ENCODE results near the gene FNBP1L. TPM values are rescaled to one million over a fixed set of nuclear protein-coding genes. Genes with fewer than 3 reads are reported as not detected.
A peak's percentile ranks its signal among the peaks of the same experiment; 100 is the strongest.

The FNBP1L gene
- total RNA-seq, 1 donor from 2014 or later: 50.0 TPM

DNA sequence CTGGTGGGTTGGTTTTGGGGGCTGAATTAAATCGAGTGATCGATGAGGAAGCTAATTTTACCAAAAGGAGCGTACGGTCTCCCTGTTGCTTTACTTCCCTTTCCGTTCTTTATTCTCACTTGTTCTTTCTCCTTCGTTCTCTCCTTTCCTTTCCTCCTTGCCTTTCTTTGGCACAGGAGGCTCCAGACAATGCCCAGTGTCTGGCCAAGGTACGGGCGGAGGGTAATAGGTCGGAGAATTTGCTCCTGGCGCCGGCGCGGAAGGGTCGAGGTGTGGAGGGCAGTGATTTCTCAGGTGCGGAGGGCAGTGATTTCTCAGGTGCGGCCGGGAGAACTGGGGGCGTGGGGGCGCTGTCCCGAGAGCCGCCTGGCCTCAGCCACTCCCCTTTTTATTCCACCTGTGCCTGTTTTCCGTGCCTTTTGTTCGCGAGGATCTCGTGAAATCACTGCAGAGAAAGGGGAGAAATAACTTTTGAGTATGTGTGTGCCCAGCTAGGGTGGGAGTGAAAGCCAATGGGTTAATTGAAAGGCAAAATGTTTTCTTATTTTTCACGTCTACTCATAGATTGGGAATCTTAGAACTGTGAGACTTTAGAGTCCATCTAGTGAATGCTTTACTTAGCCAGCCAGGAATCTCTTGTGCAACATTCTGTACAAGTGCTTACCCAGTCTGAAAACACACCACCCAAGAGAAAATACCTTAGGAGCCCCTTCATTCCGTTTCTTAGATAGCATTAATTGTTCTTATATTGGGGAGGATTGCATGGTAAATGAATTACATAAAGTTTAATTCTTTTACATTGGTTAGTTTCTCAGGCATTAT, 1.3 kb downstream of the FNBP1L start:
- TF ChIP-seq, protein P1, sequence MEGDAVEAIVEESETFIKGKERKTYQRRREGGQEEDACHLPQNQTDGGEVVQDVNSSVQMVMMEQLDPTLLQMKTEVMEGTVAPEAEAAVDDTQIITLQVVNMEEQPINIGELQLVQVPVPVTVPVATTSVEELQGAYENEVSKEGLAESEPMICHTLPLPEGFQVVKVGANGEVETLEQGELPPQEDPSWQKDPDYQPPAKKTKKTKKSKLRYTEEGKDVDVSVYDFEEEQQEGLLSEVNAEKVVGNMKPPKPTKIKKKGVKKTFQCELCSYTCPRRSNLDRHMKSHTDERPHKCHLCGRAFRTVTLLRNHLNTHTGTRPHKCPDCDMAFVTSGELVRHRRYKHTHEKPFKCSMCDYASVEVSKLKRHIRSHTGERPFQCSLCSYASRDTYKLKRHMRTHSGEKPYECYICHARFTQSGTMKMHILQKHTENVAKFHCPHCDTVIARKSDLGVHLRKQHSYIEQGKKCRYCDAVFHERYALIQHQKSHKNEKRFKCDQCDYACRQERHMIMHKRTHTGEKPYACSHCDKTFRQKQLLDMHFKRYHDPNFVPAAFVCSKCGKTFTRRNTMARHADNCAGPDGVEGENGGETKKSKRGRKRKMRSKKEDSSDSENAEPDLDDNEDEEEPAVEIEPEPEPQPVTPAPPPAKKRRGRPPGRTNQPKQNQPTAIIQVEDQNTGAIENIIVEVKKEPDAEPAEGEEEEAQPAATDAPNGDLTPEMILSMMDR (IDR thresholded peaks at IDR 0.05): peak; percentile 7
- DNase-seq (peak; percentile 77), ATAC-seq (peak; percentile 58)
- H3K4me1 ChIP-seq: no peaks in the 10 kb centered on the region
- H3K27ac ChIP-seq: peak overlapping the region; percentile 92
- no peaks in the 10 kb centered on the region for H3K9me3 ChIP-seq
- intact Hi-C loops (cut with DNase I): no loop called here
- H3K27me3 ChIP-seq: peaks cover 25% of the 10 kb centered on the region
- no peaks in the 10 kb centered on the region for H3K36me3 ChIP-seq
- peak overlapping the region; percentile 78 for H3K4me3 ChIP-seq

DNA sequence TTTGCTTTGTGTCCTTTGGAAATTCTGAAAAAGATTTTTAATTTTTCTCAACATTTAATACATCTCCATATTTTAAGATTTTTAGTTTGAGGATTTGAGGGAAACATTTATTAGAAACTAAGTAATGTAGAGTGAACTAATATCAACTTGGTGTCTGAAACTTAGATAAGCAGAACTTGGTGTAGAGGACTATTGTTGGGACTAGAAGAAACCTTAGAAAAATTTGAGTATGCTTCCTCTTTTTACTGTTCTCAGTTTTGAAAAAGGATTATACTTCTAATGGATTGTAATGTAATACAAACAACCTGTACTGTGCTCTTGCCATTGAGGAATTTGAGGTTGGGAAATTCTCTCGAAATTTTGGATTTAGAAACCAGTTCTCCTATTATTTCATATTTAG, 2.4 kb downstream of the FNBP1L start:
- H3K4me1 ChIP-seq: no peaks in the 10 kb centered on the region
- H3K9me3 ChIP-seq: no peaks in the 10 kb centered on the region
- no peaks in the 10 kb centered on the region for H3K36me3 ChIP-seq
- H3K4me3 ChIP-seq: peak overlapping the region; percentile 78
- H3K27ac ChIP-seq: no peak overlapping the region
- H3K27me3 ChIP-seq: peaks cover 25% of the 10 kb centered on the region
- DNase-seq (no peak), ATAC-seq (no peak)
- TF ChIP-seq, protein P1 (IDR thresholded peaks at IDR 0.05): no peak
- intact Hi-C loops (cut with DNase I): no loop called here

DNA sequence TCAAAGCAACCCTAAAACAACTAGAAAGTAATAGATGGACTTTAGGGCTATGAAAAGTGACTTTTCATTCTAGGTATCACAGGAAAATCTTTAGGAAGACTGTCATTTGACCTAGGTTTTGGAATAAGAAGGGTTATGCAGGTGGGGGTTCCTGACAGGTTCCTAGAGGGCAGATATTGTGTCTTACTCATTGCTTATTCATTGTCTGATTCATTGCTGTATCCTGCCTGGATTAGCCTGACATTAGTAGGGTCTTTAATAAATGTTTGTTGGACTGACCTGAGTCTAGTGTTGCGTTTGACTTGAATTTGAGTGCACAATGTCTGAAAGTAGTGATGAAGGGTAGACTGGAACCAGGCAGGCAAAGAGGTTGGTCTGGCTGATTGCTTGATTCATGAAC, 6.0 kb downstream of the FNBP1L start:
- ATAC-seq (no peak), DNase-seq (no peak)
- Histone ChIP-seq H3K9me3 (no peaks in the 10 kb centered on the region), H3K4me1 (no peaks in the 10 kb centered on the region), H3K4me3 (no peak overlapping the region), H3K27ac (no peak overlapping the region), H3K36me3 (no peaks in the 10 kb centered on the region), H3K27me3 (peaks cover 19% of the 10 kb centered on the region)
- intact Hi-C loops (cut with DNase I): no loop called here
- TF ChIP-seq, protein P1 (IDR thresholded peaks at IDR 0.05): no peak

DNA sequence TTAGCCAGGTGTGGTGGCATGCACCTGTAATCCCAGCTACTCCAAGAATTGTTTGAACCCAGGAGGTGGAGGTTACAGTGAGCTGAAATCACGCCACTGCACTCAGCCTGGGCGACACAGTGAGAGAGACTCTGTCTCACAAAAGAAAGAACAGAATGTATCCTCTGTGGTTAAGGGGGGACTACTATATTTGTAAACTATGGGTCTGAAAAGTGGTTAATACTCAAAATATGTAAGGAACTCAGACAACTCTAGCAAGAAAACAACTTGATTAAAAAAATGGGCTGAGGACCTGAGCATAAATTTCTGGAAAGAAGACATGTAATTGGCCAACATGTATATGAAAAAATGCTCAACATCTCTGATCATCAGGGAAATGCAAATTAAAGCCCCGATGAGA, 11.2 kb downstream of the FNBP1L start:
- TF ChIP-seq, protein P1 (IDR thresholded peaks at IDR 0.05): no peak
- no peak overlapping the region for H3K4me3 ChIP-seq
- no peaks in the 10 kb centered on the region for H3K27me3 ChIP-seq
- ATAC-seq (no peak), DNase-seq (no peak)
- no peaks in the 10 kb centered on the region for H3K4me1 ChIP-seq
- H3K36me3 ChIP-seq: no peaks in the 10 kb centered on the region
- H3K9me3 ChIP-seq: no peaks in the 10 kb centered on the region
- intact Hi-C loops (cut with DNase I): no loop called here
- no peak overlapping the region for H3K27ac ChIP-seq

DNA sequence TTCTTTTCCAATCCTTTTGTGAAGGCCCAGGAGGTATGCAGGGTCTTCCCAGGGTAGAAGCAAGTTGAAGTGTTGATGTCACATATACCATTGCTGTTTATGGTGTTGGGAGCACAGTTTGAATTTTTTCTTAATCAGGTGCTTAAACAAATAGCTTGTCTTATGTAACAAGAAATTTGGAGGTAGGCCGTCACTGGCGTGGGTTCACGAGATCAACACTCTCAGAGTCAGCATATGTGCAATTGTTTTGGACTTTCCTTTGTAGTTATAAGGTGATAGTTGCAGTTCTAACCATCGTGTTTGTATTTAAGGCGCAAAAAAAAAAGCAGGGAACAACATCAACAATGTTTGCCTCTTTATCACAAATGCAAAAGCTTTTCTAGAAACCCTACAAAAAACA, 13.3 kb downstream of the FNBP1L start:
- Histone ChIP-seq H3K4me1 (no peaks in the 10 kb centered on the region), H3K27me3 (no peaks in the 10 kb centered on the region), H3K4me3 (no peak overlapping the region), H3K27ac (no peak overlapping the region), H3K36me3 (no peaks in the 10 kb centered on the region), H3K9me3 (no peaks in the 10 kb centered on the region)
- ATAC-seq: no peak
- TF ChIP-seq, protein P1 (IDR thresholded peaks at IDR 0.05): no peak
- no peak for DNase-seq
- intact Hi-C loops (cut with DNase I): no loop called here
